ENCODE data around the gene MEGF8.

Gene MEGF8

DNA sequence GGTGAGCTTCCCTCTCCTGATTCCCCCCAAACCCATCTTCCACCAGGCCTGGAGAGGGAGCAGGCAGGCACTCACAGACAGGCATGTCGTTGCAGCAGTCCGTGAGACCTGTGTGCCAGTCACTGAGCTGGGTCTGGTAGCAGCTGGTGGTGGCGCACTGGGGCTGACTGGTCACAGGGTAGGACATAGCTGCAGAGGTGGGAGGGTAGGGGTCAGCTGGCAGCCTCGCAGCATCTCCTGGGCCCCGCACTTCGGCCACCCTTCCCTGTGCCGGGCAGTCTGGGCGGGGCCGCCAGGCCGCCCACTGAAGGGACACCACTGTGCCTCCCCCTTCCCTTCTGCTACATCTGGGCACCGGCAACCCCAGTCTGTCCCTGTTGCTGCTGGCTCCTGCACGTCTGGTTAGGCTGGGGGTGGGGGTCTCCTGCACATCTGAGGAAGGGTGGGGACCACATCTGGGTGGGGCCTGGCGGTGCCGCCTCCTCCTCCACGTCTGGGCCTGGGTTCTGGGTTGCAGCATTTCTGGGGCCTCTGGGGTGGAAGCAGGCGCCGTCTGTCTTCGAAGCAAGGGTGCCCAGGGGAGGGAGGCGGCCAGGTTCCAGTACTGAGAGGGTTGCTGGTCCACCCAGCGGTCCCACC, 63.5 kb downstream of the MEGF8 start:
- TF ChIP-seq, protein P1, sequence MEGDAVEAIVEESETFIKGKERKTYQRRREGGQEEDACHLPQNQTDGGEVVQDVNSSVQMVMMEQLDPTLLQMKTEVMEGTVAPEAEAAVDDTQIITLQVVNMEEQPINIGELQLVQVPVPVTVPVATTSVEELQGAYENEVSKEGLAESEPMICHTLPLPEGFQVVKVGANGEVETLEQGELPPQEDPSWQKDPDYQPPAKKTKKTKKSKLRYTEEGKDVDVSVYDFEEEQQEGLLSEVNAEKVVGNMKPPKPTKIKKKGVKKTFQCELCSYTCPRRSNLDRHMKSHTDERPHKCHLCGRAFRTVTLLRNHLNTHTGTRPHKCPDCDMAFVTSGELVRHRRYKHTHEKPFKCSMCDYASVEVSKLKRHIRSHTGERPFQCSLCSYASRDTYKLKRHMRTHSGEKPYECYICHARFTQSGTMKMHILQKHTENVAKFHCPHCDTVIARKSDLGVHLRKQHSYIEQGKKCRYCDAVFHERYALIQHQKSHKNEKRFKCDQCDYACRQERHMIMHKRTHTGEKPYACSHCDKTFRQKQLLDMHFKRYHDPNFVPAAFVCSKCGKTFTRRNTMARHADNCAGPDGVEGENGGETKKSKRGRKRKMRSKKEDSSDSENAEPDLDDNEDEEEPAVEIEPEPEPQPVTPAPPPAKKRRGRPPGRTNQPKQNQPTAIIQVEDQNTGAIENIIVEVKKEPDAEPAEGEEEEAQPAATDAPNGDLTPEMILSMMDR (IDR thresholded peaks at IDR 0.05; ENCODE audit: insufficient read depth, low read length, poor library complexity, severe bottlenecking) = no peak
- no peak for TF ChIP-seq EZH2phosphoT487 (conservative IDR thresholded peaks at IDR 0.05; ENCODE audit: low read length)
- no peaks in the 10 kb centered on the region for H3K9me3 ChIP-seq (ENCODE audit: insufficient read depth, low read length)

DNA sequence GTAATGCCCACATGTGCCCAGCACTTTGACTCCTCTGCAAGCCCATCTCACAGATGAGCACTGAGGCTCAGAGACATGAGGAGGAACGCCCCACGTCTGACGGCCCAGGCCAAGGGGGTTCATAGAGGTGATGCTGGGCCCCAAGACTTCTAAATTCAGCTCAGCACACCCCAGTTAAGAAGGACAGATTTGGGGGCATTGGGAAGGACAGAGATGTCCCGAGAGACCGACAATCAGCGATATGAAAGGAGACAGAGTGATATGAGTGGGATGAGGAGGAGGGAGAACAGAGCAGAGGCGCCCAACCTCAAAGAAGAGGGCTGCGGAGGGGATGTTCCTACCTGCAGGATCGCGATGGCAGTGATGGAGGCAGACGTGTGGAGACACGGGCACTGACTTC, 64.5 kb downstream of the MEGF8 start, which contains the start of gene CNFN:
Gene CNFN (minus strand): TSS at position 399 of the 400 bp plus-strand sequence. CDS start 1,260 bp downstream, outside the sequence.
- Histone ChIP-seq H3K4me3 (ENCODE audit: insufficient read depth, low read length, poor library complexity, severe bottlenecking) (no peak within 1 kb of the TSS), H3K9me2 (replicated peaks; ENCODE audit: insufficient read depth, low read length) (no peaks in the 10 kb centered on the region), H3K27me3 (ENCODE audit: low read length) (no peaks in the 10 kb centered on the region), H3K36me3 (ENCODE audit: low read length) (no peaks in the 10 kb centered on the region), H3K9ac (ENCODE audit: low read length) (no peak within 1 kb of the TSS), H2AFZ (ENCODE audit: low read depth, low read length, severe bottlenecking) (no peak within 1 kb of the TSS), H4K20me1 (ENCODE audit: low read depth, low read length) (no peaks in the 10 kb centered on the region), H3K79me2 (ENCODE audit: insufficient read depth, low read length) (no peaks in the 10 kb centered on the region), H3K4me2 (ENCODE audit: low read depth, low read length, poor library complexity, severe bottlenecking) (no peak within 1 kb of the TSS), H3K9me3 (ENCODE audit: insufficient read depth, low read length) (no peaks in the 10 kb centered on the region), H3K27ac (ENCODE audit: low read depth, low read length) (no peak within 1 kb of the TSS), H3F3A (ENCODE audit: insufficient read depth) (no peaks in the 10 kb centered on the region)
- TF ChIP-seq, protein P1 (IDR thresholded peaks at IDR 0.05; ENCODE audit: insufficient read depth, low read length, poor library complexity, severe bottlenecking) = no peak
- no peak for TF ChIP-seq EZH2phosphoT487 (conservative IDR thresholded peaks at IDR 0.05; ENCODE audit: low read length)

More for the DNA sequence above, 63.5 kb downstream of the MEGF8 start:
- Histone ChIP-seq H3K4me2 (ENCODE audit: low read depth, low read length, poor library complexity, severe bottlenecking) (no peak overlapping the region), H3K36me3 (ENCODE audit: low read length) (no peaks in the 10 kb centered on the region), H3K27me3 (ENCODE audit: low read length) (no peaks in the 10 kb centered on the region), H3K9ac (ENCODE audit: low read length) (no peak overlapping the region), H3F3A (ENCODE audit: insufficient read depth) (no peaks in the 10 kb centered on the region), H3K4me3 (ENCODE audit: insufficient read depth, low read length, poor library complexity, severe bottlenecking) (no peak overlapping the region), H3K9me2 (replicated peaks; ENCODE audit: insufficient read depth, low read length) (no peaks in the 10 kb centered on the region), H3K79me2 (ENCODE audit: insufficient read depth, low read length) (no peaks in the 10 kb centered on the region), H2AFZ (ENCODE audit: low read depth, low read length, severe bottlenecking) (no peak overlapping the region), H3K27ac (ENCODE audit: low read depth, low read length) (no peak overlapping the region), H4K20me1 (ENCODE audit: low read depth, low read length) (no peaks in the 10 kb centered on the region)

DNA sequence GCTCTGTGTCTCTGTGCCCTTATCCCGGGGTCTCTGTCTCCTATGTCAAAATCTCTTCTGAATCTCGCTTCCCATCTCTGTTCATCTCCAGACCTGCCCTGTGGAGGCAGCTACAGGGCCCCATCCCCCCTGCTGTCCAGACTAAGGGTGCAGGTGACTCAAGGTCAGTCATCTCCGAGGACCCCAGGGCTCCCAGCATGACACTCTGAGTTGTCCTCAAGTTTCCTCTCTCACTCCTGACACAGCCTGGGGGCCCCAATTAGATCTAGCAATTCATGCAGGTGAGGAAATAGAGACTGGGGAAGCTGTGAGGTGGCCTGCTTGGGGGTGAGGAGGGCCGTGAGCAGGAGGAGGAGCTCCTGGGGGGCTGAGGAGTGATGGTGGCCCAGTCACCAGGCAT, 66.7 kb downstream of the MEGF8 start:
- Histone ChIP-seq H3K4me2 (ENCODE audit: low read depth, low read length, poor library complexity, severe bottlenecking) (no peak overlapping the region), H4K20me1 (ENCODE audit: low read depth, low read length) (no peaks in the 10 kb centered on the region), H3F3A (ENCODE audit: insufficient read depth) (peaks cover 7% of the 10 kb centered on the region), H3K9ac (ENCODE audit: low read length) (no peak overlapping the region), H3K9me3 (ENCODE audit: insufficient read depth, low read length) (no peaks in the 10 kb centered on the region), H3K9me2 (replicated peaks; ENCODE audit: insufficient read depth, low read length) (no peaks in the 10 kb centered on the region), H3K27me3 (ENCODE audit: low read length) (no peaks in the 10 kb centered on the region), H3K4me3 (ENCODE audit: insufficient read depth, low read length, poor library complexity, severe bottlenecking) (no peak overlapping the region), H3K36me3 (ENCODE audit: low read length) (no peaks in the 10 kb centered on the region), H2AFZ (ENCODE audit: low read depth, low read length, severe bottlenecking) (no peak overlapping the region), H3K27ac (ENCODE audit: low read depth, low read length) (no peak overlapping the region), H3K79me2 (ENCODE audit: insufficient read depth, low read length) (no peaks in the 10 kb centered on the region)
- TF ChIP-seq EZH2phosphoT487 (conservative IDR thresholded peaks at IDR 0.05; ENCODE audit: low read length) = no peak
- TF ChIP-seq, protein P1 (IDR thresholded peaks at IDR 0.05; ENCODE audit: insufficient read depth, low read length, poor library complexity, severe bottlenecking) = no peak
